HepG2 (cell line): ENCODE data around the gene WNT16. TPM values are rescaled to one million over a fixed set of nuclear protein-coding genes. Genes with fewer than 3 reads are reported as not detected.
"Not testable (repeated sequence)": the region's sequence is repeated elsewhere in the genome, so short reads cannot be mapped to it uniquely, and the experiment has no call there.

Experiments
- ATAC-seq: fragments of 200-7000 bp; cut with Tn5 transposase; 3 replicates; pipeline ENCODE4 v1.9.1; 2020; ENCODE audit warnings: mild to moderate bottlenecking, moderate library complexity
- BruUV-seq: library from RNA; stranded (reverse); fragments of 400-500 nt; replicated peaks from 2 replicates; lab custom pipeline; 2021; lab: Mats Ljungman, UMichigan
- CTCF ChIA-PET: fragments of 300-600 bp; formaldehyde crosslinking; extraction: SDS; loops from one replicate; lab custom pipeline; 2021; ENCODE audit warnings: low total read pairs, inconsistent platforms, low intra/inter-chr PET ratio; lab: Yijun Ruan, JAX
- POLR2A ChIA-PET: fragments of 350-600 bp; sonication (Branson Sonifier 250); formaldehyde crosslinking; loops from one replicate; lab custom pipeline; 2020; ENCODE audit warnings: antibody characterized with exemption, inconsistent platforms; lab: Yijun Ruan, JAX
- DNase-seq: peaks from one replicate; pipeline ENCODE4 v3.0.0-alpha.2; 2015; ENCODE audit warnings: low spot score
- FAIRE-seq: peaks from 3 replicates; lab custom pipeline; 2011; peaks lifted over from hg19 to GRCh38; lab: Jason Lieb, UNC
- H2AFZ ChIP-seq: one replicate; pipeline ENCODE4 v1.6.1; 2011; ENCODE audit warnings: low read length, inconsistent platforms
- H3K27ac ChIP-seq: fragments of 300-600 bp; 3 replicates; pipeline ENCODE4 v1.8.0; 2011; ENCODE audit warnings: mixed run types, mild to moderate bottlenecking, mixed read lengths, low read length, inconsistent platforms; ENCODE audit not compliant: insufficient read depth; ENCODE audit errors: extremely low read length
- H3K27me3 ChIP-seq, 2 experiments: fragments of 200-600 bp in 1 of 2; 2 replicates in 1 of 2; 3 replicates in 1 of 2; pipeline versions ENCODE4 v1.6.0 to v1.8.0; 2011; ENCODE audit warnings: low read length in 2 of 2, mild to moderate bottlenecking in 2 of 2, moderate library complexity in 2 of 2, inconsistent platforms in 1 of 2; ENCODE audit not compliant: insufficient read depth in 2 of 2, control insufficient read depth in 1 of 2
- H3K36me3 ChIP-seq, 2 experiments: fragments of 200-600 bp in 1 of 2; replicated peaks in 1 of 2; 2 replicates in 1 of 2; 3 replicates in 1 of 2; pipeline versions ENCODE4 v1.5.1 to v1.8.0; 2011; ENCODE audit warnings: low read length in 2 of 2, inconsistent platforms in 1 of 2; ENCODE audit not compliant: insufficient read depth in 2 of 2, control insufficient read depth in 1 of 2
- H3K4me1 ChIP-seq: 2 replicates; pipeline ENCODE4 v1.5.1; 2012; ENCODE audit warnings: low read length, inconsistent platforms; ENCODE audit not compliant: insufficient read depth
- H3K4me2 ChIP-seq: 2 replicates; pipeline ENCODE4 v1.6.0; 2011; ENCODE audit warnings: low read depth, low read length, inconsistent platforms
- H3K4me3 ChIP-seq, 3 experiments: fragments of 200-600 bp in 1 of 3; sonication (generic), shearing (Covaris generic) in 1 of 3; replicated peaks in 1 of 3; 2 replicates each; pipeline ENCODE4 v1.5.1; 2011 to 2016; ENCODE audit warnings: low read length in 3 of 3, inconsistent platforms in 2 of 3, low read depth in 2 of 3, mild to moderate bottlenecking in 2 of 3, control low read depth in 1 of 3, mixed read lengths in 1 of 3; ENCODE audit not compliant: insufficient read depth in 1 of 3
- H3K79me2 ChIP-seq: one replicate; pipeline ENCODE4 v1.6.1; 2011; ENCODE audit warnings: low read length, inconsistent platforms; ENCODE audit not compliant: insufficient read depth
- H3K9ac ChIP-seq: 2 replicates; pipeline ENCODE4 v1.6.0; 2011; ENCODE audit warnings: mild to moderate bottlenecking, low read depth, low read length, inconsistent platforms; ENCODE audit not compliant: insufficient read depth
- H3K9me3 ChIP-seq: 2 replicates; pipeline ENCODE4 v1.5.1; 2012; ENCODE audit warnings: mild to moderate bottlenecking, low read length
- H4K20me1 ChIP-seq: 2 replicates; pipeline ENCODE4 v1.6.0; 2011; ENCODE audit warnings: inconsistent platforms, mild to moderate bottlenecking, low read length, moderate library complexity; ENCODE audit not compliant: insufficient read depth
- CENPX ChIP-seq: sonication (generic); formaldehyde crosslinking; IDR thresholded peaks from 2 replicates; pipeline ENCODE4 v1.9.0; 2021; ENCODE audit warnings: mild to moderate bottlenecking, missing genetic modification reagents, moderate library complexity
- EEA1 ChIP-seq: sonication (generic); formaldehyde crosslinking; IDR thresholded peaks from 2 replicates; pipeline ENCODE4 v1.5.1; 2020; ENCODE audit warnings: mild to moderate bottlenecking, missing genetic modification reagents, borderline replicate concordance
- GATA4 ChIP-seq: sonication (generic); IDR thresholded peaks from 2 replicates; pipeline ENCODE4 v1.6.1; 2016; ENCODE audit warnings: antibody characterized with exemption, low read depth, borderline replicate concordance
- GTF2F1 ChIP-seq: fragments of 150-350 bp; IDR thresholded peaks from 2 replicates; pipeline ENCODE4 v1.6.1; 2014; ENCODE audit warnings: low read length
- TBX3 ChIP-seq: fragments of 450-650 bp; IDR thresholded peaks from 2 replicates; pipeline ENCODE4 v1.6.1; 2017; ENCODE audit warnings: antibody characterized with exemption, mild to moderate bottlenecking, inconsistent platforms, borderline replicate concordance
- WGBS: methylation state at CpG from one replicate; pipeline ENCODE4 v1.1.6; 2017; ENCODE audit warnings: low lambda C conversion rate; 5-methylcytosine and 5-hydroxymethylcytosine counted together
- in situ Hi-C: cut with HindIII; loops from 2 replicates; pipeline ENCODE4 v1.10.0; 2017; ENCODE audit warnings: low pct_unique_long_range_greater_than_20kb; ENCODE audit not compliant: extremely low pct_ligation_motif_present
- intact Hi-C: fragments of 100-400 bp; cut with micrococcal nuclease; formaldehyde crosslinking; loops from one replicate; pipeline ENCODE4 v1.10.0; 2022; ENCODE audit not compliant: unreplicated experiment
- polyA plus RNA-seq, 8 experiments: library from polyadenylated mRNA; depleted of rRNA in 3 of 8; stranded (reverse) in 7 of 8; unstranded in 1 of 8; fragments of >200 nt; fragmentation: Illumina TruSeq in 4 of 8; extraction: Trizol in 4 of 8; gene quantifications; 2 replicates each; pipeline versions ENCODE4 v1.2.1 to v1.2.3, GENCODE V29; 2011 to 2016; ENCODE audit warnings: low read depth in 4 of 8, missing spikeins in 1 of 8, mixed read lengths in 1 of 8; ENCODE audit not compliant: insufficient read depth in 1 of 8
- total RNA-seq, 5 experiments: library from RNA; depleted of rRNA; stranded (reverse); fragments of >200 nt; fragmentation: Illumina TruSeq; extraction: Trizol; gene quantifications; 2 replicates each; pipeline ENCODE4 v1.2.3, GENCODE V29; 2016; ENCODE audit warnings: low read depth in 1 of 5

Gene WNT16
- total and polyA plus RNA-seq, 2 of the 13 experiments (the other 11 are each of a cell fraction or from before 2014, with no cell fraction given): not detected

DNA sequence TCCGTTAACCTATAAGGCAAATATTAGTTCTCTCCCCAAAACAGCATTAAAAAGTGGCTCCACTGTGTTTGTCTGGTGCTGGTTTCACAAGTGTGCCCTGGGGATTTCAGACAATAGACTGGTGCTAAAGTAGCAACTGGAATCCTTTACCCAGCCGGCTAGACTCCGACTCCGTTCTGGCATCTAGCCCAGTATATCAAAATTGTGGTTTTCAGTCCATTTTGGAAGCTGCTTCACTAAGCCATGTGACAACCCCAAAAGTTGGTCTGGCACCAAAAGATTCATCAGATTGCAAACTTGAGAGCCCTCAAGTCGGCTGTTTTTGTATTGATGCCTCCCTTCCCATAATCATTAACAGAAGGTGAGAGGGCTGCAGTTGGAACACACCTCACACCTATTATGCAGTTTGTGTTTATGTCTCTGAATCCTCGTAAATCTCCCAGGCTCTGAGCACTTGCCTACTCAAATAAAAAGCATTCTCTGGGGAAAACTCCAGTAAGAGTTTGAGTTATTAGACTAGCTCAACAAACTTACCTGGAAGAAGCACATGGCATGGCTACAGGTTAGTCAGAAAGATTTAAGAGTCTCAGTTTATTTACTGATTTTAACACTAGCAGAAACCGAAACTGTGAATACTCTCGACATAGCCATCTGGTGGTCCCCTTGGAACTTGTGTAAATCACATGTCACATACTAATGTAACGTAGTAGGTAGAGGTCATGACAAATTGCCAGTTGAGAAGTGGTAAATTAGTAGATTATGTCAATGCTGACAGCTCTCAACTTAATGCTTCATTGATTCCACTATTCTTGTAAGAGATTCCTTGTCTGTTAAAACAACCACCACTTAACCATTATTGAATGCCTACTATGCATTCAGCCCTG, 14.8 kb upstream of the WNT16 start:
- intact Hi-C loops: no loop called here
- POLR2A ChIA-PET: no interaction called here

DNA sequence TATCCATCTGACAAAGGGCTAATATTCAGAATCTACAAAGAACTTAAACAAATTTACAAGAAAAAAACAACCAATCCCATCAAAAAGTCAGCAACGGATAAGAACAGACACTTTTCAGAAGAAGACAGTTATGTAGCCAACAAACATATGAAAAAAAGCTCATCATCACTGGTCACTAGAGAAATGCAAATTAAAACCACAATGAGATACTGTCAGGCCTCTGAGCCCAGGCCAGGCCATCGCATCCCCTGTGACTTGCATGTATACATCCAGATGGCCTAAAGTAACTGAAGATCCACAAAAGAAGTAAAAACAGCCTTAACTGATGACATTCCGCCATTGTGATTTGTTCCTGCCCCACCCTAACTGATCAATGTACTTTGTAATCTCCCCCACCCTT, 13.6 kb upstream of the WNT16 start:
- CTCF ChIA-PET, H4K20me1 ChIP-seq, H2AFZ ChIP-seq, H3K4me1 ChIP-seq, H3K9ac ChIP-seq, H3K36me3 ChIP-seq, FAIRE-seq, H3K79me2 ChIP-seq, POLR2A ChIA-PET, intact Hi-C loops, H3K27ac ChIP-seq, in situ Hi-C loops, H3K4me2 ChIP-seq, H3K27me3 ChIP-seq, DNase-seq, H3K9me3 ChIP-seq, BruUV-seq, ATAC-seq, H3K4me3 ChIP-seq: not testable (repeated sequence)
- 51% methylated on average over 2 of the region's 3 CpGs for WGBS

More for the DNA sequence above, 14.8 kb upstream of the WNT16 start:
- Histone ChIP-seq H2AFZ (peak overlapping the region; percentile 0), H3K4me1 (no peaks in the 10 kb centered on the region), H3K4me2 (peak overlapping the region; percentile 39), H3K9ac (no peak overlapping the region), H4K20me1 (no peaks in the 10 kb centered on the region), H3K4me3 (no peak overlapping the region), H3K27me3 (peaks cover 0 to 5% of the 10 kb centered on the region in 2 experiments; a peak in 1 of 5 replicates), H3K9me3 (no peaks in the 10 kb centered on the region), H3K36me3 (no peaks in the 10 kb centered on the region), H3K27ac (no peak overlapping the region), H3K79me2 (no peaks in the 10 kb centered on the region)
- ATAC-seq: peak; percentile 68
- DNase-seq: no peak
- WGBS: 6% methylated on average over 8 of the region's 9 CpGs
- CTCF ChIA-PET: no interaction called here
- TF ChIP-seq GATA4 (no peak), EEA1 (CRISPR knock-in tag) (no peak), TBX3 (no peak), GTF2F1 (no peak), CENPX (no peak)
- no TSS peak for BruUV-seq
- in situ Hi-C loops: no loop called here
- FAIRE-seq: no peak
